Lower lobe of right lung (tissue), 2 donors: ENCODE data around the gene PTGR2. TPM values are rescaled to one million over a fixed set of nuclear protein-coding genes. Genes with fewer than 3 reads are reported as not detected.
"Not testable (repeated sequence)": the region's sequence is repeated elsewhere in the genome, so short reads cannot be mapped to it uniquely, and the experiment has no call there.

Source experiments
- ATAC-seq, 2 donors: fragments of 200-7000 bp; cut with Tn5 transposase; one replicate each; pipeline ENCODE4 v1.9.1; 2020 to 2022; ENCODE audit warnings: mild to moderate bottlenecking in 2 of 2, moderate library complexity in 2 of 2
- DNase-seq: peaks from one replicate; pipeline ENCODE4 v3.0.0-alpha.2; 2020
- H3K27ac ChIP-seq: fragments of 200-600 bp; one replicate; pipeline ENCODE4 v1.8.0; 2022
- H3K27me3 ChIP-seq: fragments of 200-600 bp; one replicate; pipeline ENCODE4 v1.8.0; 2022; ENCODE audit warnings: low read depth
- H3K36me3 ChIP-seq: fragments of 200-600 bp; one replicate; pipeline ENCODE4 v1.8.0; 2022; ENCODE audit warnings: mild to moderate bottlenecking
- H3K4me1 ChIP-seq: fragments of 200-600 bp; one replicate; pipeline ENCODE4 v1.8.0; 2022
- H3K4me3 ChIP-seq: fragments of 200-600 bp; one replicate; pipeline ENCODE4 v1.8.0; 2022; ENCODE audit warnings: mild to moderate bottlenecking
- H3K9me3 ChIP-seq: fragments of 200-600 bp; one replicate; pipeline ENCODE4 v1.8.0; 2022
- CTCF ChIP-seq: fragments of 200-600 bp; IDR thresholded peaks from one replicate; pipeline ENCODE4 v1.8.0; 2022; ENCODE audit warnings: antibody characterized with exemption, mild to moderate bottlenecking
- intact Hi-C: fragments of 100-400 bp; cut with DNase I; formaldehyde crosslinking; loops from one replicate; pipeline ENCODE4 v1.11.0; 2022
- total RNA-seq: library from RNA; stranded (reverse); fragmentation: NEBNext Ultra II Directional; extraction: Animal tissue kit (Norgen Biotek cat#: 25700); gene quantifications from one replicate; pipeline ENCODE4 v1.2.1, GENCODE V29; 2021
- donor health status: DM: no; HTN: yes; CAD: no; lungs with severe emphysema.

PTGR2 gene
- total RNA-seq, 1 donor from 2014 or later = 10.8 TPM

DNA sequence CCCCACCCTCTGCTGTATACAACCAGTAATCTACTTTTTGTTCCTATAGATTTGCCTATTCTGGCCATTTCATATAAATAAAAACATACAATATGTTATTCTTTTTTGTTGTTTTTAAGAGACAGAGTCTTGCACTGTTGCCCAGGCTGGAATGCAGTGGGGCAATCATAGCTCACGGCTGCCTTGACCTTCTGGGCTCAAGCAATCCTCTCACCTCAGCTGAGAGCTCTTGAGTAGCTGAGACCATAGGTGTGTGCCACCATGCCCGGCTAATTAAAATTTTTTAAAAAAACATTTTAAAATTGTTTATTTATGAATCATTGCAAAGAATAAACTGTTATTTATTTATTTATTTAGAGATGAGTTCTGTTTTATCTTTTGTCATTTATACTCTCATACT lies 11.6 kb downstream of the PTGR2 start:
- no peaks in the 10 kb centered on the region for H3K27me3 ChIP-seq
- DNase-seq = no peak
- H3K36me3 ChIP-seq = peaks cover 13% of the 10 kb centered on the region
- H3K4me1 ChIP-seq = no peaks in the 10 kb centered on the region
- H3K9me3 ChIP-seq = no peaks in the 10 kb centered on the region
- intact Hi-C loops = no loop called here
- TF ChIP-seq CTCF = no peak
- no peak for ATAC-seq
- H3K4me3 ChIP-seq = no peak overlapping the region
- H3K27ac ChIP-seq = no peak overlapping the region

- TF ChIP-seq CTCF = no peak
- ATAC-seq = no peak
- no peaks in the 10 kb centered on the region for H3K27me3 ChIP-seq
These were observed 14.0 kb downstream of the PTGR2 start for GRCh38 chr14:73865534-73866113.

GRCh38 chr14:73869754-73870153 lies 18.1 kb downstream of the PTGR2 start:
- H3K27ac ChIP-seq, H3K9me3 ChIP-seq, intact Hi-C loops, ATAC-seq, DNase-seq, H3K4me1 ChIP-seq, H3K4me3 ChIP-seq, H3K27me3 ChIP-seq: not testable (repeated sequence)
- H3K36me3 ChIP-seq = peaks cover 13% of the 10 kb centered on the region

More at GRCh38 chr14:73865534-73866113, 14.0 kb downstream of the PTGR2 start:
- intact Hi-C loops = no loop called here
- DNase-seq = no peak
- peaks cover 13% of the 10 kb centered on the region for H3K36me3 ChIP-seq
- H3K4me3 ChIP-seq = no peak overlapping the region
- no peaks in the 10 kb centered on the region for H3K4me1 ChIP-seq
- no peaks in the 10 kb centered on the region for H3K9me3 ChIP-seq
- H3K27ac ChIP-seq = no peak overlapping the region

DNA sequence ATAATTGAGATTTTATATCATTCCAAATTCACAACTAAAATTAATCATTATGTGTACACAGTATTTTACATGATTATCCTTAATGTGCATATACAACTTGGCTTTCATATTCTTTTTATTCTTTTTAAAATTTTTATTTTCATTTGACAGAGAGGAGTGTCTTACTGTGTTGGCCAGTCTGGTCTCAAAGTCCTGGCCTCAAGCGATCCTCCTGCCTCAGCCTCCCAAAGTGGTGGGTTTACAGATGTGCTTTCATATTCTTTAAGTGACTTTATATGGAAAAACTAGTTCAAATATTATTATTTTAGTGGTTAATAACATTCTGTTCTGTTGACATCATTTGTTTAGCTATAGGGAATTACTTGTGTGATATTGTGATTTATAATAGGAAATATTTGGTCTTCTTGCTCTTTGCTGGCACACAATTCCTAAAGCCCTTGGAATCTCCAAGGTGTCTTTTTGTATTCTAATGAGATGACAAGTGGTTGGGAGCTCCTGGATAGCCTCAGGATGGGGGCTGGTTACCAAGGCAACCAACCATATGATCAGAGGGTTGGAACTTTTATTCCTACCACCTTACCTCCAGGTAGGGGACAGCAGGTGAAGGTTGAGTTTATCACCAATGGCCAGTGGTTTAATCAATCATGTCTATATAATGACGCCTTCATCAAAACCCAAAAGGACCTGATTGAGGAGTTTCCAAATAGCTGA lies 19.0 kb downstream of the PTGR2 start:
- Histone ChIP-seq H3K4me3 (no peak overlapping the region), H3K36me3 (peaks cover 8% of the 10 kb centered on the region), H3K4me1 (no peaks in the 10 kb centered on the region), H3K27me3 (no peaks in the 10 kb centered on the region), H3K9me3 (no peaks in the 10 kb centered on the region), H3K27ac (no peak overlapping the region)
- intact Hi-C loops = no loop called here
- ATAC-seq (no peak), DNase-seq (no peak)
- TF ChIP-seq CTCF = no peak

DNA sequence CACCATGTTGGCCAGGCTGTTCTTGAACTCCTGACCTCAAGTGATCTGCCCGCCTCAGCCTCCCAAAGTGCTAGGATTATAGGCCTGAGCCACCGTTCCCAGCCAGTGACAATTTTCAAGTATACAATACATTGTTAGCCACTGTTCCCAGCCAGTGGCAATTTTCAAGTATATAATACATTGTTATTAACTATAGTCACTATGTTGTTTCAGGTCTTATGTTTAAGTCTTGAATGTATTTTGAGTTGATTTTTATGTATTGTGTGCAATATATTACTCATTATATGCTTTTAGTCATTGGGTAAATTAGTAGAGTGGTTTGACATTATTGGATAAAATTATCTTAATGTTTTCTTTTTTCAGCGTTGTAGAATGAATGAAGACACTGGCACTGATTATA lies 22.0 kb downstream of the PTGR2 start:
- Histone ChIP-seq H3K9me3 (no peaks in the 10 kb centered on the region), H3K4me3 (no peak overlapping the region), H3K36me3 (no peaks in the 10 kb centered on the region), H3K27ac (no peak overlapping the region), H3K4me1 (no peaks in the 10 kb centered on the region), H3K27me3 (no peaks in the 10 kb centered on the region)
- ATAC-seq = no peak
- TF ChIP-seq CTCF = no peak
- intact Hi-C loops = no loop called here
- no peak for DNase-seq

DNA sequence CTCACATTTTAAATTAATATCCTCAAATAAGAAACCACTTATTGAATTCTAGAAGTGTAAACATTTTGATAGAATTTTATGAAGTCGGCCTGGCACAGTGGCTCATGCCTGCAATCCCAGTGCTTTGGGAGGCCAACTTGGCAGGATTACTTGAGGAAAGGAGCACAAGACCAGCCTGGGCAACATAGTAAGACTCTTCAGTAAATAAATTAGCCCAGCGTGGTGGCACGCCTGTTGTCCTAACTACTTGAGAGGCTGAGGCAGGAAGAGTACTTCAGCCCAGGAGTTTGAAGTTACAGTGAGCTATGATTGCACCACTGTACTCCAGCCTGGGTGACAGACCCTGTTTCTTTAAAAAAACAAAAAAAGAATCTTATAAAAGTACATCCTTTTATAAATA lies 26.2 kb downstream of the PTGR2 start:
- TF ChIP-seq CTCF = no peak
- peak; percentile 65 for DNase-seq
- Histone ChIP-seq H3K27ac (no peak overlapping the region), H3K4me1 (no peaks in the 10 kb centered on the region), H3K9me3 (no peaks in the 10 kb centered on the region), H3K36me3 (no peaks in the 10 kb centered on the region), H3K27me3 (no peaks in the 10 kb centered on the region), H3K4me3 (no peak overlapping the region)
- ATAC-seq = peak; percentile 88 to 97
- intact Hi-C loops = no loop called here
